NCI-H524 (cell line): Measurements from ENCODE around the gene ATG10.
"Not testable (repeated sequence)": the region's sequence is repeated elsewhere in the genome, so short reads cannot be mapped to it uniquely, and the experiment has no call there.

ENCODE experiments used
- DNase-seq, 2 experiments: peaks; one replicate each; lab custom pipeline; 2025; lab: John Stamatoyannopoulos, UW

ATG10 gene

GRCh38 chr5:82221020-82221419 lies 249.2 kb downstream of the ATG10 start:
- DNase-seq: no peak

GRCh38 chr5:82222597-82223574 lies 251.1 kb downstream of the ATG10 start:
- no peak for DNase-seq

GRCh38 chr5:82225525-82226172 lies 253.8 kb downstream of the ATG10 start:
- peak; percentile 27 to 76 for DNase-seq

- no peak for DNase-seq
Observed at GRCh38 chr5:82234885-82235284, 263.1 kb downstream of the ATG10 start.

- no peak for DNase-seq
Observed at GRCh38 chr5:82244151-82244550, 272.3 kb downstream of the ATG10 start.

GRCh38 chr5:82244854-82245635 lies 273.2 kb downstream of the ATG10 start:
- no peak for DNase-seq

- DNase-seq: no peak
Observed at GRCh38 chr5:82246960-82247574, 275.2 kb downstream of the ATG10 start.

GRCh38 chr5:82252744-82253143 lies 280.9 kb downstream of the ATG10 start:
- DNase-seq: no peak

GRCh38 chr5:82255844-82256243 lies 284.0 kb downstream of the ATG10 start:
- DNase-seq: no peak

- no peak for DNase-seq
Observed at GRCh38 chr5:82257247-82257646, 285.4 kb downstream of the ATG10 start.

- no peak for DNase-seq
Observed at GRCh38 chr5:82257729-82258128, 285.9 kb downstream of the ATG10 start.

- peak; percentile 10 to 32 for DNase-seq
Observed at GRCh38 chr5:82259172-82259800, 287.5 kb downstream of the ATG10 start.

GRCh38 chr5:82265047-82265446 lies 293.2 kb downstream of the ATG10 start:
- no peak for DNase-seq

- DNase-seq: not testable (repeated sequence)
Observed at GRCh38 chr5:82267297-82267933, 295.6 kb downstream of the ATG10 start.

- DNase-seq: not testable (repeated sequence)
Observed at GRCh38 chr5:82269363-82269762, 297.5 kb downstream of the ATG10 start.

- DNase-seq: not testable (repeated sequence)
Observed at GRCh38 chr5:82272571-82273356, 300.9 kb downstream of the ATG10 start.

GRCh38 chr5:82273426-82273825 lies 301.6 kb downstream of the ATG10 start:
- DNase-seq: not testable (repeated sequence)

GRCh38 chr5:82274343-82275211 lies 302.8 kb downstream of the ATG10 start:
- peak in 1 of 2 experiments; percentile 24 for DNase-seq

- DNase-seq: no peak
Observed at GRCh38 chr5:82275216-82275664, 303.4 kb downstream of the ATG10 start.
